Glutamatergic neuron (in vitro differentiated cells): ENCODE results near the gene MAB21L4. TPM values are rescaled to one million over a fixed set of nuclear protein-coding genes. Genes with fewer than 3 reads are reported as not detected.

Experiments used
- DNase-seq: peaks from one replicate; pipeline ENCODE4 v3.0.0; 2022
- H3K27ac Mint-ChIP-seq: one replicate; pipeline ENCODE4 v1.8.0; 2020; ENCODE audit warnings: mild to moderate bottlenecking, mixed read lengths, inconsistent platforms; ENCODE audit not compliant: unreplicated experiment
- H3K27me3 Mint-ChIP-seq: one replicate; pipeline ENCODE4 v1.8.0; 2020; ENCODE audit warnings: mild to moderate bottlenecking, moderate library complexity, mixed read lengths, inconsistent platforms; ENCODE audit not compliant: unreplicated experiment
- H3K36me3 Mint-ChIP-seq: one replicate; pipeline ENCODE4 v1.8.0; 2020; ENCODE audit warnings: mild to moderate bottlenecking, mixed read lengths, inconsistent platforms; ENCODE audit not compliant: unreplicated experiment
- H3K4me1 Mint-ChIP-seq: one replicate; pipeline ENCODE4 v1.8.0; 2020; ENCODE audit warnings: mild to moderate bottlenecking, low read depth, mixed read lengths, inconsistent platforms; ENCODE audit not compliant: unreplicated experiment
- H3K4me3 Mint-ChIP-seq: one replicate; pipeline ENCODE4 v1.8.0; 2020; ENCODE audit warnings: mild to moderate bottlenecking, mixed read lengths, inconsistent platforms; ENCODE audit not compliant: unreplicated experiment
- H3K9me3 Mint-ChIP-seq: one replicate; pipeline ENCODE4 v1.8.0; 2020; ENCODE audit warnings: mild to moderate bottlenecking, moderate library complexity, mixed read lengths, inconsistent platforms; ENCODE audit not compliant: unreplicated experiment
- CTCF ChIP-seq: fragments of 200-600 bp; sonication (generic); IDR thresholded peaks from one replicate; pipeline ENCODE4 v1.5.0; 2021; ENCODE audit not compliant: partially characterized antibody, unreplicated experiment
- total RNA-seq: library from RNA; stranded (reverse); fragmentation: NEBNext Ultra II Directional; extraction: Animal tissue kit (Norgen Biotek cat#: 25700); gene quantifications from one replicate; pipeline ENCODE4 v1.2.1, GENCODE V29; 2021; ENCODE audit not compliant: unreplicated experiment

Gene MAB21L4
- total RNA-seq, 1 donor from 2014 or later: not detected

GRCh38 chr2:240900141-240900860 is 4.3 kb upstream of the MAB21L4 start:
- peaks cover 2% of the 10 kb centered on the region for H3K27me3 Mint-ChIP-seq
- H3K4me1 Mint-ChIP-seq: no peaks in the 10 kb centered on the region
- H3K36me3 Mint-ChIP-seq: no peaks in the 10 kb centered on the region
- H3K4me3 Mint-ChIP-seq: no peak overlapping the region
- no peak for TF ChIP-seq CTCF
- peak; percentile 7 for DNase-seq
- peaks cover 7% of the 10 kb centered on the region for H3K9me3 Mint-ChIP-seq
- no peak overlapping the region for H3K27ac Mint-ChIP-seq

DNA sequence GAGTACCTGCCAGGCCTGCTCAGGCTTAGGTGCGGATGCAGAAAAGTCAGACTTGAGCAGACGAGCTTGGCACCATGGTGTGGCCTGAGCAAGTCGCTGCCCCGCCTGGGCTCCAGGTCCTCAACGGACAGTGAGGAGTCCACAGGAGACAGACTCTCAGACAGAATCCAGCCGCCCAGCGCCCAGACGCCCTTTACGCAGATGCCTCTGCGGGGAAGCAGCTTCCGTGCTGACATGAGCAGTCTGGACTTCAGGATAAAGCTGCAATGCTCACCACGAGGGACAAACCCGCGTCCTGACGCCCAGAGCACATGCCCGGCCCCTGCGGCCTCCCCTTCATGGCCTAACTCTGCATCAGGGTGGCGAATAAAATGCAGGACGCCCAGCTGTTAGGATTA is 3.5 kb upstream of the MAB21L4 start:
- H3K36me3 Mint-ChIP-seq: no peaks in the 10 kb centered on the region
- no peak for TF ChIP-seq CTCF
- no peak overlapping the region for H3K27ac Mint-ChIP-seq
- peaks cover 2% of the 10 kb centered on the region for H3K27me3 Mint-ChIP-seq
- DNase-seq: peak; percentile 8
- no peak overlapping the region for H3K4me3 Mint-ChIP-seq
- no peaks in the 10 kb centered on the region for H3K4me1 Mint-ChIP-seq
- H3K9me3 Mint-ChIP-seq: peaks cover 7% of the 10 kb centered on the region

GRCh38 chr2:240898731-240899467 is 2.9 kb upstream of the MAB21L4 start:
- Mint-ChIP-seq H3K4me3 (no peak overlapping the region), H3K27ac (no peak overlapping the region), H3K36me3 (no peaks in the 10 kb centered on the region), H3K4me1 (no peaks in the 10 kb centered on the region), H3K27me3 (peaks cover 2% of the 10 kb centered on the region), H3K9me3 (peaks cover 7% of the 10 kb centered on the region)
- TF ChIP-seq CTCF: no peak
- no peak for DNase-seq

DNA sequence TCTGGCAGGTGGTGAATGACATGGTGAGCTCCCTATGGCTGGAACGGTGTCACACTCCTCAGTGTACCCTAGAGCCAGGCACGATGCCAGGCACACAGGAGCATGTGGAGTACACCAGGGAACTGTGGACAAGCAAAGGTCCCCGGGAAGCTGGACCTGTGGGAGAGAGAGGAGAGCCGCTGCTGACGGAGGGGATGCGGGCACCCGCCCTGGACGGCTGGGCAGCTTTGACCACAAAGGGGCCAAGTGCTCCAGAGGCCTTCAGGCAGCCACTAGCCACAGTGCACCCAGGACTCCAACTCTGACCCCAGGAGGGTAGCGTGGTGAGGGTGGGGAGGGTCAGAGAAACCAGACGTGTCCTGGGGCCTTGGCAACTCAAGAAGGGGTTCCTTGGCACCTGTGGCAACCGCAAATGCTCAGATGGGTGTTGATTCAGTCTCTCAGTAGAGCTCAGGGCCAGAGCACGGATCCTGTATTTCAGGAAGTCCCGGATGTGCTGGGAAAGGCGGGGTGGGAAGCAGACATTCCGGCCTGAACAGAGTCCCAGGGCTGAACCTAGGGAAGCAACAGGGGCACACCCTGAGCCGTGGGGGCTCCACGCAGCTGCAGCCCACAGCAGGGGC is 2.3 kb upstream of the MAB21L4 start:
- H3K4me1 Mint-ChIP-seq: no peaks in the 10 kb centered on the region
- no peaks in the 10 kb centered on the region for H3K36me3 Mint-ChIP-seq
- H3K4me3 Mint-ChIP-seq: no peak overlapping the region
- no peak for TF ChIP-seq CTCF
- no peak overlapping the region for H3K27ac Mint-ChIP-seq
- H3K27me3 Mint-ChIP-seq: peaks cover 2% of the 10 kb centered on the region
- peaks cover 7% of the 10 kb centered on the region for H3K9me3 Mint-ChIP-seq
- no peak for DNase-seq
